Parathyroid adenoma (tissue), 2 donors: ENCODE measurements around the gene POLR3GL.

Source experiments
- H2AFZ ChIP-seq: fragments of 300-600 bp; sonication (generic); one replicate; pipeline ENCODE4 v1.7.0; 2017; ENCODE audit warnings: antibody characterized with exemption, mild to moderate bottlenecking
- H3K27ac ChIP-seq: fragments of 300-600 bp; sonication (generic); one replicate; pipeline ENCODE4 v1.7.0; 2017
- H3K27me3 ChIP-seq: fragments of 300-600 bp; sonication (generic); one replicate; pipeline ENCODE4 v1.7.0; 2017; ENCODE audit warnings: low read length; ENCODE audit not compliant: control insufficient read depth, insufficient read depth
- H3K36me3 ChIP-seq: fragments of 300-600 bp; sonication (generic); one replicate; pipeline ENCODE4 v1.7.0; 2017; ENCODE audit warnings: low read length; ENCODE audit not compliant: control insufficient read depth, insufficient read depth
- H3K4me1 ChIP-seq: fragments of 300-600 bp; sonication (generic); one replicate; pipeline ENCODE4 v1.7.0; 2017; ENCODE audit warnings: control low read depth
- H3K4me2 ChIP-seq: fragments of 300-600 bp; sonication (generic); one replicate; pipeline ENCODE4 v1.7.0; 2017; ENCODE audit warnings: low read length
- H3K4me3 ChIP-seq: fragments of 300-600 bp; sonication (generic); one replicate; pipeline ENCODE4 v1.7.0; 2017; ENCODE audit warnings: low read depth, low read length
- H3K79me2 ChIP-seq: fragments of 300-600 bp; sonication (generic); one replicate; pipeline ENCODE4 v1.7.0; 2017; ENCODE audit warnings: control low read depth
- H3K9ac ChIP-seq: fragments of 300-600 bp; sonication (generic); one replicate; pipeline ENCODE4 v1.7.0; 2017; ENCODE audit warnings: mild to moderate bottlenecking
- H3K9me3 ChIP-seq: fragments of 300-600 bp; sonication (generic); one replicate; pipeline ENCODE4 v1.7.0; 2017; ENCODE audit warnings: low read length; ENCODE audit not compliant: control insufficient read depth
- CTCF ChIP-seq: fragments of 300-600 bp; sonication (generic); IDR thresholded peaks from one replicate; pipeline ENCODE4 v1.7.0; 2017; ENCODE audit warnings: antibody characterized with exemption, mild to moderate bottlenecking
- donor health status: primary hyperparathyroidism.

The POLR3GL gene

DNA sequence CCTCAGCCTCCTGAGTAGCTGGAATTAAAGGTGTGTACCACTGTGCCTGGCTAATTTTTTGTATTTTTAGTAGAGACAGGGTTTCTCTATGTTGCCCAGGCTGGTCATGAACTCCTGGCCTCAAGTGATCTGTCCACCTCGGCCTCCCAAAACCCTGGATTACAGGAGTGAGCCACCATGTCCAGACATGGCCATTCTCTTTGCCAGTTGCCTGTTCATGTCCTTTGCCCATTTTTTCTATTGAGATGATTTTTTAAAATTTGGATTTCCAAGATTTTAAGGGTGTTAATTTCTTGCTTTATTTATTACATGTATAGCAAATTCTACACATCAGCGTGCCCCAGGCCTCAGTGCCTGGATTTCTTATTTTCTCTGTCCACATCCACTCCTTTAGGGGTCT is 2.8 kb downstream of the POLR3GL start:
- Histone ChIP-seq H3K79me2 (peaks cover 6% of the 10 kb centered on the region), H3K9ac (no peak overlapping the region), H3K27me3 (no peaks in the 10 kb centered on the region), H3K9me3 (no peaks in the 10 kb centered on the region), H3K4me2 (no peak overlapping the region), H3K4me1 (peaks cover 6% of the 10 kb centered on the region), H2AFZ (no peak overlapping the region), H3K27ac (no peak overlapping the region), H3K4me3 (no peak overlapping the region), H3K36me3 (no peaks in the 10 kb centered on the region)
- no peak for TF ChIP-seq CTCF

DNA sequence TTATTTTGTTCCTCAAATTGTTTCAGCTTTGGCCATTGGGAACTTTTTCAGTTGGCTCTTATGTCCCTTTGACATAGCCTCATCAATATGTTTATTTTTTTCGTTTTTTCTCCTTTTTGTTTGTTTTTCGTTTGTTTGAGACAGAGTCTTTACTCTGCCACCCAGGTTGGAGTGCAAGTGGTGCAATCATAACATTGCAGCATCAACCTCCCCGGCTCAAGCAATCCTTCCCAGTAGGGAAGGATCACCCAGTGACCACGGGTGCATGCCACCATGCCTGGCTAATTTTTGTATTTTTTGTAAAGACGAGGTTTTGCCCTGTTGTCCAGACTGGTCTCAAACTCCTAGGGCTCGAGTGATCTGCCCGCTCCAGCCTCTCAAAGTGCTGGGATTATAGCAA is 8.1 kb downstream of the POLR3GL start:
- no peaks in the 10 kb centered on the region for H3K9me3 ChIP-seq
- H3K4me3 ChIP-seq = no peak overlapping the region
- no peak overlapping the region for H2AFZ ChIP-seq
- no peaks in the 10 kb centered on the region for H3K27me3 ChIP-seq
- no peak for TF ChIP-seq CTCF
- H3K4me2 ChIP-seq = no peak overlapping the region
- no peak overlapping the region for H3K27ac ChIP-seq
- no peak overlapping the region for H3K9ac ChIP-seq
- peaks cover 5% of the 10 kb centered on the region for H3K4me1 ChIP-seq
- no peaks in the 10 kb centered on the region for H3K36me3 ChIP-seq
- H3K79me2 ChIP-seq = peaks cover 12% of the 10 kb centered on the region

DNA sequence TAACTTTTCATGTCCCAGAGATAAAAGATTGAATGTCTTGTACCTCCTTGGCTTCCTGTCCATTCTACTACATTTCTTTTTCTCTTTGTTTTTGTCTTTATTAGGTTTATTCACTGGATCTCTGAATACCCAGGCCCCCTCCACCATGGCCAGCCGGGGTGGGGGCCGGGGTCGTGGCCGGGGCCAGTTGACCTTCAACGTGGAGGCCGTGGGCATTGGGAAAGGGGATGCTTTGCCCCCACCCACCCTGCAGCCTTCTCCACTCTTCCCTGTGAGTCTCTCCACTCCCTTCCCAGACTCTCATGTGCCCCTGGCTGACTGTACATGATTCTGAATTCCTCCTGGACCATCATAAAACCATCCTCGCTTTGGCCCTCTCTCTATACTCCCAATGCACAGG is 10.2 kb downstream of the POLR3GL start:
- Histone ChIP-seq H3K36me3 (no peaks in the 10 kb centered on the region), H3K4me2 (no peak overlapping the region), H3K9me3 (no peaks in the 10 kb centered on the region), H3K79me2 (peaks cover 12% of the 10 kb centered on the region), H3K4me1 (peaks cover 21% of the 10 kb centered on the region), H3K9ac (no peak overlapping the region), H3K27ac (no peak overlapping the region), H3K4me3 (no peak overlapping the region), H2AFZ (no peak overlapping the region), H3K27me3 (no peaks in the 10 kb centered on the region)
- no peak for TF ChIP-seq CTCF

GRCh38 chr1:145975216-145975615 is 10.7 kb downstream of the POLR3GL start:
- H3K4me1 ChIP-seq = peaks cover 26% of the 10 kb centered on the region
- no peak overlapping the region for H3K27ac ChIP-seq
- no peak for TF ChIP-seq CTCF
- no peaks in the 10 kb centered on the region for H3K36me3 ChIP-seq
- peaks cover 9% of the 10 kb centered on the region for H3K79me2 ChIP-seq
- no peak overlapping the region for H3K9ac ChIP-seq
- no peaks in the 10 kb centered on the region for H3K27me3 ChIP-seq
- H3K4me2 ChIP-seq = no peak overlapping the region
- no peak overlapping the region for H2AFZ ChIP-seq
- H3K4me3 ChIP-seq = no peak overlapping the region
- H3K9me3 ChIP-seq = no peaks in the 10 kb centered on the region

- no peak overlapping the region for H2AFZ ChIP-seq
- H3K9ac ChIP-seq = no peak overlapping the region
- H3K4me1 ChIP-seq = peaks cover 43% of the 10 kb centered on the region
- no peaks in the 10 kb centered on the region for H3K36me3 ChIP-seq
- H3K27me3 ChIP-seq = no peaks in the 10 kb centered on the region
- H3K27ac ChIP-seq = peak overlapping the region; percentile 100
- no peaks in the 10 kb centered on the region for H3K9me3 ChIP-seq
- H3K4me3 ChIP-seq = peak overlapping the region; percentile 39
- no peak for TF ChIP-seq CTCF
- H3K79me2 ChIP-seq = peaks cover 15% of the 10 kb centered on the region
- peak overlapping the region; percentile 28 for H3K4me2 ChIP-seq
Observed at GRCh38 chr1:145977016-145977415, 12.5 kb downstream of the POLR3GL start.
